ENCODE measurements around the gene AP5B1. TPM values are rescaled to one million over a fixed set of nuclear protein-coding genes. Genes with fewer than 3 reads are reported as not detected.

The AP5B1 gene
- polyA plus RNA-seq, 1 experiment = 7.5 TPM

DNA sequence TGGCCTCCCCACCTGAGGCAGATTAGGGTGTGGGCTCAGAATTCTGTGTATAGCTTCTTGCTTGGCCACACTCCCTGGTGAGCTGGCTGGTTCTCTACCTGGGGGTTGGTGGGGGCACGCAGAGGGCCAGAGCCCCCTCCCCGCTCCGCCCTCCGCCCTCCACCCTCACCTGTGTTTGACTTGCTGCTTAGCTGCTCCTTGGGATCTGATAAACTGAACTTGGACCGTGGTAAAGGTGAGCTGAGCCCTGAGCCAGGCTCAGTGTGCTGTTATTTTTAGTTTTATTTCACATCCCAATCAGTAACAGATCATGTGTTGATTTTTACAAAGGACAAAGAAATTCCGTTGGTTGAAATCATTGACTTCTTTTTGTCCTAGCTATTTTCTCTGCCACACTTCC, 8.0 kb upstream of the AP5B1 start:
- H3K4me3 ChIP-seq (ENCODE audit: low read depth, low read length) = no peak overlapping the region
- TF ChIP-seq, protein P1, sequence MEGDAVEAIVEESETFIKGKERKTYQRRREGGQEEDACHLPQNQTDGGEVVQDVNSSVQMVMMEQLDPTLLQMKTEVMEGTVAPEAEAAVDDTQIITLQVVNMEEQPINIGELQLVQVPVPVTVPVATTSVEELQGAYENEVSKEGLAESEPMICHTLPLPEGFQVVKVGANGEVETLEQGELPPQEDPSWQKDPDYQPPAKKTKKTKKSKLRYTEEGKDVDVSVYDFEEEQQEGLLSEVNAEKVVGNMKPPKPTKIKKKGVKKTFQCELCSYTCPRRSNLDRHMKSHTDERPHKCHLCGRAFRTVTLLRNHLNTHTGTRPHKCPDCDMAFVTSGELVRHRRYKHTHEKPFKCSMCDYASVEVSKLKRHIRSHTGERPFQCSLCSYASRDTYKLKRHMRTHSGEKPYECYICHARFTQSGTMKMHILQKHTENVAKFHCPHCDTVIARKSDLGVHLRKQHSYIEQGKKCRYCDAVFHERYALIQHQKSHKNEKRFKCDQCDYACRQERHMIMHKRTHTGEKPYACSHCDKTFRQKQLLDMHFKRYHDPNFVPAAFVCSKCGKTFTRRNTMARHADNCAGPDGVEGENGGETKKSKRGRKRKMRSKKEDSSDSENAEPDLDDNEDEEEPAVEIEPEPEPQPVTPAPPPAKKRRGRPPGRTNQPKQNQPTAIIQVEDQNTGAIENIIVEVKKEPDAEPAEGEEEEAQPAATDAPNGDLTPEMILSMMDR (IDR thresholded peaks at IDR 0.05; ENCODE audit: insufficient read depth, low read depth, low read length) = no peak
- H3K36me3 ChIP-seq (ENCODE audit: control insufficient read depth, insufficient read depth, low read length) = no peaks in the 10 kb centered on the region
- CTCF ChIA-PET = interaction anchor here (1.2 to 8.2 kb wide), 3 partner anchors 10 to 77 kb away, joined by 3 to 57 read pairs (median 16); partner anchors contain the start of genes AP5B1 and KAT5
- peaks cover 40% of the 10 kb centered on the region for H3K27me3 ChIP-seq (ENCODE audit: control insufficient read depth, insufficient read depth, low read length)
- DNase-seq (ENCODE audit: low read depth) = no peak
- POLR2A ChIA-PET = interaction anchor here (0.6 kb wide), 2 partner anchors 12 to 289 kb away, joined by 7 to 10 read pairs; no protein-coding TSS in a partner anchor

DNA sequence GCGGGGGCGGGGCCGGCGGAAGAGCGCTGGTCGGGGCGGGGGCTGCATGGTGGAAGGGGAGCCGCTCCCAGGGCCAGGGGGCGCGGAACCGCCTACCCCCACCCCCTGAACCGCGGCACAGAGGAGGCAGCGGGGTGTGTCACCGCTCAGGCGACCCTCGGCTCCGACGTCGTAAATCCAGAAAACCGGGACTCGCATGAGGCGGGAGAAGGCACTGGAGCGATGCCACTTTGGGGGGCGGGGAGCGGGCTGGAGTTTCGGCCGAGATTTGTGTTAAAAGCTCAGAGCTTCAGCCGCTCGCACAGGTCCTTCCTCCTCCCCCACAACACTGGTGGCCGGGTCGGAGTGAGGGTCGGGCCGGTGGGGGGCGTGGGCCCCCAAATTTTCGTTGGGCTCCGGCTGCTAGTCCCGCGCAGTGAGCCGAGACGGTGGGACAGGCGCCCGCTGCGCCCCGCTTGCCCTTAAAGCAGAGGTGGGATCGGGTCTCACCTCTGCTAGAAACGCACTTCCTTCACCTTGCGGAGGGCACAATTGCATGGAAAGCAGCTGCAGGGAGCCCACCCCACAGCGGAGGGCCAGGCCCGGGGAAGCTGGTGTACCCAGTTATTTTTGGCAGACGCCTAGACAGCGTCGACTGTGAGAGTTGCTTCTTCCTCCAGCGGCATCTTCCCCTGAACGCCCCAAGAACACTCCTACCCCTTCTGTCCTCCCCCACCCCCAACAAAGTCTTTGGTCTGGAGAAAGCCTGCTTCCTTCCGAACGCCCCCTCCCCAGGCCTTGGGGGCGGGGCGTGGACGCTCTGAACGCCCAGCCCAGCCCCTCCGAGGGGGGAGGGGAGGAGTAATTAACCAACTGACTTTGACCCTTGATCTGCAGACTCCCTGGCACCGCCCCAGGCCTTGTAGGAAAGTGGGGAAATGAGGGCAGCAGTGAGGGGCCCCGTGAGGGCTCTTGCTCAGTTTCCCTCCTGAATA, 7.2 kb upstream of the AP5B1 start:
- H3K36me3 ChIP-seq (ENCODE audit: control insufficient read depth, insufficient read depth, low read length) = no peaks in the 10 kb centered on the region
- ChIA-PET CTCF (interaction anchor here (1.2 to 8.2 kb wide), 3 partner anchors 9 to 76 kb away, joined by 3 to 57 read pairs (median 16); partner anchors contain the start of genes AP5B1 and KAT5), POLR2A (no interaction called here)
- no peak for DNase-seq (ENCODE audit: low read depth)
- TF ChIP-seq, protein P1 (IDR thresholded peaks at IDR 0.05; ENCODE audit: insufficient read depth, low read depth, low read length) = no peak
- peaks cover 40% of the 10 kb centered on the region for H3K27me3 ChIP-seq (ENCODE audit: control insufficient read depth, insufficient read depth, low read length)
- H3K4me3 ChIP-seq (ENCODE audit: low read depth, low read length) = no peak overlapping the region

DNA sequence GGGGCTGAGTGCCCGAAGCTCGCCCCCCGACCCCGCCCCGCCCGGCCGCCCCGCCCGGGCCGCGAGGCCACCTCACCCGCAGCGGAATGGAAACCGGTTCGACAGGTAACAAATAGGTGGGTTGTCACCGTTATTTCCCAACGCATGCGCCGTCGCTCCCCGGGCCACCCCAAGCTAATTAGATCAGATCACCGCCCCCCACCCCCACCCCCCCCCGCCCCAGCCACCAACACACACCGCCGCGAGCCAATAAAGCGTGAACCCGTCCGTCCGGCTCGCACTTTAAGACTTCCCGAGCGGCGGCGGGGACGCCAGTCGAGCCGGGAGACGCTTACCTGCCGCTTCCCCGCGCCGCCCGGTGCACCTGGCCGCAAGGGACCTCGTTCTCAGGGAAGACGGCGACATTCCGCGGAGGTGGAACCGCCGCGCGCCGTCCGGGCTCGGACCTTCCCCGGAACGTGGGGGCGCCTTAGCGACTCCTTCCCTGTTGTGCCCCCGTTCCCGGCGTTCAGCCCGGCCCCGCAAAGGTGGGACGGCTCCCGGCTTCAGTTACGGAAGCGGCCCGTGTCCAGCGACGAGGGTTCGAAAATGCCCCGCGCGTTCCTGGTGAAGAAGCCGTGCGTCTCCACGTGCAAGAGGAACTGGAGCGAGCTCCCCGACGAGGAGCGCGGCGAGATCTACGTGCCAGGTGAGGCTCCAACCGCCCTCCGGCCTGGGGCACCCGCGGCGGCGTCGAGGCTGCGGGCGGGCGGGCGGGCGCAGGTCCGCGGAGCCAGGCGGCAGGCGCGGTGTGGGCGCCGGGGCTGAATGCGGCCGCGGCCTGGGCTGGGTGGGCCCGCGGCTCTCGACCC, 6.2 kb upstream of the AP5B1 start, which contains the start of gene OVOL1:
Gene OVOL1 (plus strand): TSS at position 278 of the 851 bp plus-strand sequence. CDS start 311 bp downstream, at position 589.
- ChIA-PET POLR2A (no interaction called here), CTCF (no interaction called here)
- Histone ChIP-seq H3K4me3 (ENCODE audit: low read depth, low read length) (no peak within 1 kb of the TSS), H3K27me3 (ENCODE audit: control insufficient read depth, insufficient read depth, low read length) (peaks cover 38% of the 10 kb centered on the region), H3K36me3 (ENCODE audit: control insufficient read depth, insufficient read depth, low read length) (no peaks in the 10 kb centered on the region)
- DNase-seq (ENCODE audit: low read depth) = no peak
- TF ChIP-seq, protein P1 (IDR thresholded peaks at IDR 0.05; ENCODE audit: insufficient read depth, low read depth, low read length) = no peak

DNA sequence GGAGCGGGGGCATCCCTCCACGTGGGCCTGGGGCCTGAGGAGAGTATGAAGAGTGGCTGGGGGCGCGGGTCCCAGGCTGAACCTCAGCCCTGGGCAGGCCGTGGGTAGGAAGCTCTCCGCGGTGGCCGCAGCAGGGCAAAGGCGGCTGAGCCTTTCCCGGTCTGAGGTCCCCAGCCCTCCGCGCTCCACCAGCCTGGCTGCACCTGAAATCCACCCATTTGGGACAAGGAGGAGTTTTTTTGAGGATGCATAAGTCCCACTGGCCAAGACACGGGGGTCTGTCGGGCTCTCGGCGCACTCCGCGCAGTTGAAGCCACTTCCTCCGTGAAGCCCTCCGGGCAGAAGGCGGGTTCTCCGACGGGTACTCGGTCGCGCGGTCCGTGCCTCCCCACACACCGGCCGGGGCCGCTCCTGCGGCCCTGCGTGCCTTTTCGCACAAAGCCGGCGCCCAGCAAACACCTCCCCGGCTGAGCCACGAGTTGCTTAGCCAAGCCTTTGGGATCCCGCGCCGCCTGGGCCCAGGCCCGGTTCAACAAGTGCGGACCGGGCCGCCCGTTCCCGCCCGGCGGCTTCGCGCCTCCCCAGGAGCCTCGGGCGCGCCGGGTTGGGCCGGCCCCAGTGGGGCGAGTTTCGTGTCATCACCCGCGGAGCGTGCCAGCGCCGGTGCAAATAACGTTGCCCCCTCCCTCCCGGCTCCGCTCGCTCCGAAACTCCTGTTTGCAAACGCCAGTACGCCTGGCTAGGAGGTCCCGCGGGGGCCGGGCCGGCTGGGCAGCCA, 5.4 kb upstream of the AP5B1 start:
- POLR2A ChIA-PET = no interaction called here
- TF ChIP-seq, protein P1 (IDR thresholded peaks at IDR 0.05; ENCODE audit: insufficient read depth, low read depth, low read length) = no peak
- no peaks in the 10 kb centered on the region for H3K36me3 ChIP-seq (ENCODE audit: control insufficient read depth, insufficient read depth, low read length)
- H3K4me3 ChIP-seq (ENCODE audit: low read depth, low read length) = no peak overlapping the region
- peaks cover 38% of the 10 kb centered on the region for H3K27me3 ChIP-seq (ENCODE audit: control insufficient read depth, insufficient read depth, low read length)
- no peak for DNase-seq (ENCODE audit: low read depth)
- CTCF ChIA-PET = interaction anchor here (0.6 kb wide), 1 partner anchor 31 kb away, joined by 3 read pairs; no protein-coding TSS in a partner anchor

All from BJ (cell line).